HuH-7.5 (cell line): ENCODE measurements around the gene NID1.
A peak's percentile ranks its signal among the peaks of the same experiment; 100 is the strongest.
"Not testable (repeated sequence)": the region's sequence is repeated elsewhere in the genome, so short reads cannot be mapped to it uniquely, and the experiment has no call there.

Experiments used
- DNase-seq: peaks from one replicate; pipeline ENCODE4 v3.0.0; 2011; ENCODE audit warnings: low spot score

The NID1 gene

DNA sequence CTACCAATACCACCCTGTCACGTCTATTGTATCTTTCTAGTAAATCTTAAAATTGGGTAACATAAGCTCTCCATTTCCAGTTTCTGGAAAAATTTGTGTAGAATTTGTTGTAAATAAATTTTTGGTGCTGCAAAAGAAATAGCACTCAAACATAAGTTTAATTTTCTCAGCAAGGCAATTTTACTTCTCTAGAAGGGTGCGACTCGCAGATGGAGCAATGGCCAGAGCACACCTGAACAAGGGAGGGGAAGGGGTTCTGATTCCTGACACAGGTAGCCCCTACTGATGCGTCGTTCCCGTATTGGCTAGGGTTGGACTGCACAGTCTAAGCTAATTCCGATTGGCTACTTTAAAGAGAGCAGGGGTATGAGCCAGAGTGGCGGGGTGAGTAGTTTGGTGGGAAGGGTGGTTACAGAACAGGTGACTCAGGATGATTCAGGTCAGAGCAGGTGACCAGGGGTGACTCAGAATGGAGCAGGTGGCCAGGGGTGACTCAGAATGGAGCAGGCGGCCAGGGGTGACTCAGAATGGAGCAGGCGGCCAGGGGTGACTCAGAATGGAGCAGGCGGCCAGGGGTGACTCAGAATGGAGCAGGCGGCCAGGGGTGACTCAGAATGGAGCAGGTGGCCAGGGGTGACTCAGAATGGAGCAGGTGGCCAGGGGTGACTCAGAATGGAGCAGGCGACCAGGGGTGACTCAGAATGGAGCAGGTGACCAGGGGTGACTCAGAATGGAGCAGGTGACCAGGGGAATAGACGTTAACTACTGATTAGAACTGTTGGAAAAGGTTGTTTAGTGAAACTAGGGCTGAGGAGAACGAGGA lies 32.0 kb upstream of the NID1 start:
- DNase-seq = peak; percentile 38

DNA sequence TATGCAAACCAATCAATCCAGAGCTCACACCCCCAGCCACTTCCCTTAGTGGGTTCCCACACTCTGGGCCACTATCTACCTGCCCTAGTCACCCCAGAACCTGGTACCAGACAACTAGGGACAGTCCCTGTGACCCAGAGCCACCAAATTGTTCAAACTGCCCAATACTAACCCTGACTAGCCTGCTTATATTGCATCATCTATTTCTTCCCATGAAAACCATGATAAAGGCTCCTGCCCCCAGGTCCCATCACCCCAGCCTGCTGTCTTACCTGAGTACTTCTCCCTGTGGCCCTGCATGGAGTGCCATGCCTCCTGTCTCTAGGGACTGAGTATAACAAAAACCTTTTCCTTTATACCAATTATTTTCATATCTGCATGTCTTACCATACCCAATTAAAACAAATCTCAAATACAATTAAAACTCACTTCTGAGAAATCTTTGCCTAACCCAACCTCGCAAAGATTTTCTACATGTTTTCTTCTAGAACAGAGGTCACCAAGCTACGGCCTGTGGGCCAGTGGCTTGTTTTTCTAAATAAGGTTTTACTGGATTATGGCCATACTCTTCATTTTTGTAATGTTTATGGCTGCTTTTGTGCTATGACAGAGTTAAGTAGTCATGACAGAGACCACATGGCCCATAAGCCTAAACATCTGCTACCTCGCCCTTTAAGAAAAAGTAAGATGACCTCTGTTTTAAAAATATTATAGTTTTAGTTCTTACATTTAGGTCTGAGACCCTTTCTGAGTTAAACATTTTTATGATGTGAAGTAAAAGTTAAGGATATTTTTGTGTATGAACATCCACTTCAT lies 31.0 kb upstream of the NID1 start:
- DNase-seq = no peak

DNA sequence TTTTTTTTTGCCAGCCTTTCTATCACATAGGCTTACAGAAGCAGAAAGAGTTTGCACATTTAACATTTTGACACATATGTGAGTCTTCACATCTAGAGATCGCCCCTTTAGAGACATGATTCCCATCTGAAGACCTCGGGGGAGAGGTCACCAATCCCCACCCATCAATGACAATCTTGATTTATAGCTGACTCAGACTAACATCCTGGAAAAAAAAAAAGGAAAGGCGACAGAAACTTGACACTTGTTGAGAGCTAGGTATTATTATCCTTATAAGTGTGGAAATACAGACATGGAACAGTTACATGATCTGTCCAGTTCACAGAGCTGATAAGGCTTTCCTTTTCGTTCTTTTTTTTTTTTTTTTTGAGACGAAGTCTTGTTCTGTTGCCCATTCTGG lies 28.0 kb upstream of the NID1 start:
- no peak for DNase-seq

DNA sequence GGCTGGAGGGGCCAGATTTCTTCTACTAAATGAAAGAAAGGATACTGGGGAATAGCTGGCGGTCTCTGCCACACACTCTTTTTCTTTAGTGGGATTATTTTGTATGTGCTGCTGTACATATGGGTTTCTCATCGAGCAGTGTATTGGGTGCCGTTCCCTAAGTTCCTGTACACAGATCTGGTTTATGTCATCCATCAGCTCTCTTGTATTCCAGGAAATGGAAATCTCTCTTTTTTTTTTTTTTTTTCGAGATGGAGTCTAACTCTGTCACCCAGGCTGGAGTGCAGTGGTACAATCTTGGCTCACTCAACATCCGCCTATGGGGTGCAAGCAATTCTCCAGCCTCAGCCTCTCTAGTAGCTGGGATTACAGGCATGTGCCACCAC lies 27.0 kb upstream of the NID1 start:
- DNase-seq = no peak

DNA sequence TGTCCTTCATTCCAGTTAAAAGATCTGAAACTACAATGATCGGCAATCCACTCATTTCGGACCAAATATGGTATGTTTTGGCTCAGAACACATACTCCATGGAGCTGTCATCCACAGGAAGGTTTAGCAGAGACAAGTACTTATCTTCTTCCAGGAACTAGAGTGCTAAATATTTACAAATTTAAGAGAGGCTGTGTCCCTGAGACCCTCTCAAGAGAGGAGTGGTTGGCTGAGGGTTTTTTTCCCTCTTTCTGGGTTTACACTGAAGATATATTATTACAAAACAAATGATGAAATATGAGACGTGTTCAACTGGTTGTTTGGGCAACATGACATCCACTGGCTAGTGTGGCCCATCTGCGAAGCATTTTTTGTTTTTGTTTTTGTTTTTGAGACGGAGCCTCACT lies 25.9 kb upstream of the NID1 start:
- DNase-seq = no peak

DNA sequence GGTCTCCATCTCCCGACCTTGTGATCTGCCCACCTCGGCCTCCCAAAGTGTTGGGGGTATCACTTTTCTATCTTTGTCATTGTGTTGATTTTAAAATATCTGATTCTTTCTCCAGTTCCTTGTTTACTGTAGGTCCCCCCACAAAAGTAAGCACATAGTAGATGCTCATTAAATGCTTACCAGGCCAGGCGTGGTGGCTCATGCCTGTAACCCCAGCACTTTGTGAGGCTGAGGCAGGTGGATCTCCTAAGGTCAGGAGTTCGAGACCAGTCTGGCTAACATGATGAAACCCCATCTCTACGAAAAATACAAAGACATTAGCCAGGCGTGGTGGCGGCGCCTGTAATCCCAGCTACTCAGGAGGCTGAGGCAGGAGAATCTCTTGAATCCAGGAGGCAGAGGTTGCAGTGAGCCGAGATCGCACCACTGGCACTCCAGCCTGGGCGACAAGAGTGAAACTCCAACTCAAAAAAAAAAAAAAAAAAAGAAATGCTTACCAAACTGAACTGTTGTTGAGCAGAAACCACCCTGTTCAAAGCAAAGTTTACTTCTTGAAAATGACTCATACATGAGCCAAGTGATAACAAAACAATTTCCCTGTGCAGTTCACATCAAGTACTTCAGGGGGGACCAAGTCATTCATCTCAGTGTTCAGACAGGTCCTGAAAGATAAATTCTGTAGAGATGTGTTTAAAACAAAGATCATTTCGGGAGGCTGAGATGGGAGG lies 24.3 kb upstream of the NID1 start:
- DNase-seq = no peak

DNA sequence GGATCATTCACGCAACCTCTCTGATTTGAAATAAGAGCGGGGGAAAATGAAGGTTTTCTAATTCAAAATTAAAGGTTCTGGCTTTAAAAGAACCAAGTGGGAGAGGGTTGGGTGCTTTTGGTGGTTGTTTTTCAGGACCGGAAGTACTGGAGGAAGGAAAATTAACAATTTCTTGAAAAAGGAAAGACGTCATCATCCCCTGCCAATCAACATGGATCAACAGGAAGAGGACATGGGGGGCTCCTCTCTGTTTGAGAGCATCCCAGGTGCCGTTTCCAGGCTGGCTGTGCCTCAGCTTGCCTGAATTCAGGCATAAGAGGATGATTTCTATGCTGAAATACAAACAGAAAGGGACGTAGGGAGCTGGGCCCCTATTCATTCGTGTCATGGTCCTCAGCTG lies 21.6 kb upstream of the NID1 start:
- DNase-seq = no peak

DNA sequence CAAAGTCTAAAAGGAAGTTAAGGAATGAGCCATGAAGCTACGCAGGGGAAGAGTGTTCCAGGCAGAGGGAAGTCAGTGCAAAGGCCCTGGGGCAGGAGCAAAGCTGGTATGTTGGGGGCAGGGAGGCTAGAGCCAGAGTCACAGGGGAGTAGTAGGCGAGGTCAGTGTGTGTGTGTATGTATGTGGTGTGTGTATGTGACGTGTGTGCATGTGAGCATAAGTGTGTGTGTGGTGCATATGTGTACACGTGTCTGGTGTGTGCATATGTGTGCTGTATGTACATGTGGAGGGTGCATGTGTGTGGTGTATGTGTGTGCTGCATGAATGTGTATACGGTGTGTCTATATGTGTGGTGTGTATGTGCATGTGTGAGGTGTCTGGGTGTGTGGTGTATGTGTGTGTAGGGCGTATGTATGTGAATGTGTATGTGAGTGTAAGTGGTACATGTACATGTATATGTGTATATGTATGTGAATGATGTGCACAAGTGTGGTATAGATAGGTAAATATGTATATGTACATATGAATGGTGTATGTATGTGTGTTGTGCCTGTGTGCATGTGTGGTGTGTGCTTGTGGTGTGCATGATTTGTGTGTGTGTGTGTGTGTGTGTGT lies 20.8 kb upstream of the NID1 start:
- DNase-seq = no peak

DNA sequence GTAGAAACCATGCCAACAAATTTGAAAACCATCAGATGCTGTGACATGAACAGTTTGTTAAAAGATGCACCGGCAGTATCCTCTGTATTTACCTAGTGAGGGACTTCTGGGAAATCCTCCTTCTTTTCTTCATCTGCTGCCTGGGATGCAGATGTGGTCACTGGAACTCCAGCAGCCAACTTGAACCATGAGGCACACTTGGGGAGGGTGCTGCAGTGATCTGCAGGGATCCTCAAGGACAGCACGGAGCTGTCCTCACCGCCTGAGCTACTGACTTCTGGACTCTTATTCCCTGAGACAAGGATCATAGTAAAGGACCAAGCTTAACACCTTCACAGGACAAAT lies 19.5 kb upstream of the NID1 start:
- DNase-seq = no peak

DNA sequence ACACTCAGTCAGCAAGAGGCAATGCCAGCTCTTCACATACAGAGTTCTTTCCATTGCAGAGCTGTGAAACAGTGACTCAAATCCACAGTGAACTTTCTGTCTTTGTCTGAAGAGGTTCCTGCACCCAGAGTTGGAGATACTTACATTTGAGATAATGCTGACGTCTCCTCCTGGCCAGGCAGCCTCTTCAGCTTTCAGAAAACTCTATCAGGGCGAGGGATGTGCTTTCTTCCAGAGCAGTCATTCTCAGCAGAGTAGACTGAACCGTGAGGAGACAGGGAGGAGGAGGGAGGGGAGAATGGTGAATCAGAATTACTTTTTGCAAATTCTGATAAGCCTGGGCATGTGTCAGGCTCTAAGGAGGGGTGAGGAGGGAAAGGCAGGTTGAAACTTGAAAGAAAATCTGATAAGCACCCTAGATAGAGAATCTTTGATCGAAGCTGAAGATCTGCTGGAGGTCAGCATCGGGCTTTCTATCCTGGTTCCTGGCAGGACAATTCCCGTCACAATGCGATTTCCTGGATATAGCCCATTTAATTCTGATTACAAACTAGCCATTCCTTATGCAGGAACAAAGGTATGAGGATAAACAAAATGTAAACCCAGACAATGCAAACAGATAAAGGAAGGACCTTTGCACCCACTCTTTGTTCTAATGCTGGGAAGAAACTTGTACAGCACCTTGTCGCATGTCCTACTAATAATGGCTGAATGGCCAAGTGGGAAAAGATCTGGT lies 18.9 kb upstream of the NID1 start:
- DNase-seq = no peak

DNA sequence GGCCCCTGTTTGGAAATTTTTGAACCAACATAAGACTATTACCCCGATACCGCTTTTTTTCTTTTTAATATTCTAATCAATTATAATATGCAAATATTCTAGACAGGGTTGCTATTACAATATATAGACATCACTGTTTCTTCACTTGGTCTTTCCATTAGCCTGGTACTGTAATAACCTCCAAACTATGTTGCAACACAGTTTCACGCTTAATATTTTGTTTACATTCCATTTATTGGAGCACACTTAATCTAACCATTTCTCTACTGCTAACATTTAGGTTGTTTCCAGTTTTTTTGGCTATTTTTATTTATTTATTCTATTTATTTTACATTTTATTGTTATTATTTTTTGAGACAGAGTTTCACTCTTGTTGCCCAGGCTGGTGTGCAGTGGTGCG lies 17.6 kb upstream of the NID1 start:
- no peak for DNase-seq

DNA sequence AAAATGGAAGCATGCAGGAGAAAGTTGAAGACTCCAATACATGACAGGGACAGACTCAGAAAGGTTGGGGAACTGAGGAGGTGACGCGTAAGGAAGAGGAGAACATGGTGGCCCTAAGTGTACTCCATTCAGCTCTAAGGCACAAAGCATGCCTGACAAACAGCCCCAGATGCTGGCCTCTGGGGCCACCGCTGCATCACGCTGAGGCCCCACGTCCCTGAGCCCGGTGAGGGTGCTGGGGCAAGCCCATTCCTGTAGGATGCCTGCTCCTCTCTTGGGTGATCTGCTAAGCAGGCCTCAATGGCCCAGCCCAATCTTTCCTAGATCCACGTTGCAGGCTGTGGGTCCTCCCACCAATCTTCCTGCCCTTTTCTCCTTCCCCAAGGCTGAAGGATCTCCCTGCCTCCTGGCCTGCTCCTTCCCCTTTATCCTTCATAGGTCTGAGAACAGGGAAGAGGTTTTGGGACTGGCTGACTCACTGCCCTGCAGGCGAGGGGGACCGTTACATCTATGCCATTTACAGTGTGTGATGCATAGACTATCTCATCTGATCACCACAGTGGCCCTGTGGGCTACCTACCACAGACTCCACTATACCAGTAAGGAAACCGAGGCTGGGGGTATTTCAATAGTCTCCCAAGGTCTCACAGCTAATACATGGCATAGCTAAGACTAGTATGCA lies 16.8 kb upstream of the NID1 start:
- no peak for DNase-seq

DNA sequence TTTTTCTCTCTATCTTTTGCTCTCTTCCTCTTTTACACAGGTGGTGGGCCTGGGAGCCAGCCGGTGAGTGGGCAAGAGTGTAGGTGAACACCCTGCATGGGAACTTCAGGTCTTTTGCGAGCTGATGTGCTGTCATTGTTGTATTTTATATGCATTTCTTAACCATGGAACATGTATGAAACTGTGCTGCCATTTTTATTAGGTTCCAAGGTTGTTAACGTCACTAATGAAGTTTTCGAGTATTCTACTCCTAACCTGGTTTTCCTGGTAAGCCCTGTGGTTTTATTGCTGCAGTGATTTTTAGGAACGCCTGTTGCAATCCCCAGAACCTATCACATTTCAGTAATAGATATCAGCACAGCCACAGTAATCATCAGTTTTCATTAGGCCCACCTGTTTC lies 14.8 kb upstream of the NID1 start:
- no peak for DNase-seq

DNA sequence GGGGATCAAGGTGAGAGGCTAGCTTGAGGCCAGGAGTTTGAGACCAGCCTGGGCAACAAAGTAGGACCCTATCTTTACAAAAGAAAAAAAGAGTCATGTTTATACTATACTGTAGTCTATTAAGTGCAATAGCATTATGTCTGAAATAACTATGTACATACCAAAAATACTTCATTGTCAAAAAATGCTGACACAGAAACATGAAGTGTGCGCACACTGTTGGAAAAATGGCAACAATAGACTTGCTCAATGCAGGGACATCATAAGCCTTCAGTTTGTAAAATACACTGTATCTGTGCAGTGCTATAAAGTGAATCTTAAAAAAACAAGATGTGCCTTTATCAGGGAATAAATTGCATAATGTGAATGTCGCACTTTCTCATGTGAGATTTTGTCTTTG lies 14.1 kb upstream of the NID1 start:
- no peak for DNase-seq

DNA sequence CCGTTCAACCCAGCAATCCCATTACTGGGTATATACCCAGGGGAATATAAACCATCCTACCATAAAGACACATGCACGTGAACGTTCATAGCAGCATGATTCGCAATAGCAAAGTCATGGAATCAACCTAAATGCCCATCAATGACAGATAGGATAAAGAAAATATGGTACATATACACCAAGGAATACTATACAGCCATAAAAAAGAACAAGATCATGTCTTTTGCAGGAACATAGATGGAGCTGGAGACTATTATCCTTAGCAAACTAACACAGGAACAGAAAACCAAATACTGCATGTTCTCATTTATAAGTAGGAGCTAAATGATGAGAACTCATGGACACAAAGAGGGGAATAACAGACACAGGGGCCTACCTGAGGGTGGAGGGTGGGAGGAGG lies 13.2 kb upstream of the NID1 start:
- not testable (repeated sequence) for DNase-seq

DNA sequence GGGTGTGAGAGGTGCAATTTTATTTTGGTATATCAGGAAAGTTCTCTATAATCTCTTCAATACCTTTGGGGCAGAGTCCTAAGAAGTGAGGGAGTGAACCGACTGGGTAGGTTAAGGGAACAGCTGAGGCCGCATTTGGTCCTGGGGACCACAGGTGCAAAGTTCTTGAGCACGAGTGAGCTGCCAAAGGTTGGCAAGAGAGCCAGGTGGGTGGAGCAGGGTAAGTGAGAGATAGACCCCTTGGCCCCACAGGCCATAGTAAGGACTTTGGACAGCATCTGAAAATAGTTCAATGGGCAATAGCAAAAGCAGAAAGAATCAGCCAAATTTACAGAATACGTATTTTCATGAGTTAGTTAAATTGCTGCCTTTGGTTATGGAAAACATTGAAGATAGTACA lies 11.0 kb upstream of the NID1 start:
- no peak for DNase-seq

DNA sequence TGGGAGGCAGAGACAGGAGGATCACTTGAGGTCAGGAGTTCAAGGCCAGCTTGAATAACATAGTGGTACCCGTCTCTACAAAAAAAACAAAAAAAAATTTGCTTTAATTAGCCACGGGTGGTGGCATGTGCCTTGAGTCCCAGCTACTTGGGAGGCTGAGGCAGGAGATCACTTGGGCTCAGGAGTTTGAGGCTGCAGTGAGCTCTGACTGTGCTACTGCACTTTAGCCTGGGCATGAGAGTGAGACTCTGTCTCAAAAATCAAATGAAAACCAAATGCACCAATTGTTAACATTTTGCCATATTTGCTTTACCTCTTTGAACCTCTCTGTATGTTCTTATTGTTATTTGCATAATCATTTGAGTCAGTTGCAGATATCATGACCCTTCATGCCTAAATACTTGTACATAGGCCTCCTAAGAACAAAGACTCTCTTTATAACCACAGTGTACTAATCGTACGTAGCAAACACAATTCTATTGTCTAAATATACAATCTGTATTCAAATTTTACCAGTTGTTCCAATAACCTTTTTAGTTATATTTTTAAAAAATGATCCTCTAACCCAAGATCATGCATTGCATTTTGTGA lies 8.5 kb upstream of the NID1 start:
- no peak for DNase-seq

DNA sequence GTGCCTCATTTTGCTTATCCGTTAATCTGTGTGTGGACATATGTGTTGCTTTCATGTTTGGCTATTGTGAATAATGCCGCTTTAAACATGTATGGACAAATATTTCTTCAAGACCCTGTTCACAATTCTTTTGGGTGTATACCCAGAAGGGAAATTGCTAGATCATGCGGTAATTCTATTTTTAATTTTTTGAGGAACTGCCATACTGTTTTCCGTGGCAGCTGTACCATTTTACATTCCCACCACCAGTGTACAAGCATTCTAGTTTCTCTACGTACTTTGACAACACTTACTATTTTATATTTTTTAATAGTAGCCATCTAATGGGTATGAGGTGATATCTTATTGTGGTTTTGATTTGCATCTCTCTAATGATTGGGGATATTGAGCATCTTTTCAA lies 7.1 kb upstream of the NID1 start:
- no peak for DNase-seq

DNA sequence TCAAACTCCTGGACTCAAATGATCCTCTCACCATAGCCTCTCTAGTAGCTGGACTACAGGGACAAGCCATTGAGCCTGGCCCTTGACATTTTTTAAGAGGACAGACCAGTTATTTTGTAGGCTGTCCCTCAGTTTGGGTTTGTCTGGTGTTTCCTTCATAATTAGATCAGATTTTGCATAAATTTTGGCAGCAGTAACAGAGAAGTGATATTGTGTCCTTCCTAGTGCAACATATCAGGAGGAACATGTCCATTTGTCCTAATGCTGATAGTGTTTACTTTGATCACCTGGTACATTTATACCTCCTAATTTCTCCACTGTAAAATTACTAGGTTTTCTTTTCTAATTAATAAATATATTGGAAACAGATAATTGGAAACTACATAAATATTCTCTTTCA lies 5.9 kb upstream of the NID1 start:
- DNase-seq = no peak

DNA sequence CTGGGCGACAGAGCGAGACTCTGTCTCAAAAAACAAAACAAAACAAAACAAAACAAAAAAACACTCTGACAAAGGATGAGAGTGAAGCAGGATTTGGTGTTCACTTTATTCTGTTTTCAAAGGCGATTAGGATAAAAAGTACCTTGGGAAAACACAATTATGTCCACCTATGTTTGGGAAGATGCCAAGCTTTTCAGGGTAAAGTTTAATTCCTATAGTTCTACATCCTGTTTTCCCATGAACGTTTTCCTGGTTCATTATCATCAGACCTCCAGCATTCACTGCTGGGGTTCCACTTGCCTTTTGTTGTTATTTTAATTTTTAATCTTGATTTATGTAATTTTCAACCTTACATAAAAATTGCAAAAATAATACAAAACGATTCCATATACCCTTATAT lies 4.9 kb upstream of the NID1 start:
- no peak for DNase-seq

DNA sequence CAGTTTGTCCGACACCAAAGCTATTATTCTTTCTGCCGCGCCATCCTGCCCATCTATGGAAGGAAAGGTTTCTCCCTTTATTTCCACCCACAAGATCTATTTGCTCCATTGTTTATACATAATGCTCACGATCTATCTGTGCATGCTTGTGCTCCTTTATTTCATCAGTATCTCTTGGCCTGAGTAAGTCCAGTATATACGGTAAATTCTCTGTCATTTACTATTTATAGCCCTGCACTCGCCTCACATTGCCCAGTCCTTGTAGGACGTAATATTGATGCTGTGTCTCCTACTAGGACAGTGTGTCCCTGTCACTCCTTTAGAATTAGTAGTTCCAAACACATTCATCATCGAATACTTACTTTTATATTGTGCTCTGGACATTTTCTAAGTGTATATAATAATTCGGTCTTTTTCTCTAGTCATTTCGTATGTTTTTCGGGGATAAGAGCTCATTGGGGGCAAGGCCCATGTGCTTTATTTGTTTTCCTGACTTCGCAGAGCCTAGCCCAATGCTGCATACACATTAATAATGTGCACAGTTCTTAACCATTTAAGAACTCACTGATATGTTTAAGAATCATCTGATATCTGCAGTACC lies 3.1 kb upstream of the NID1 start:
- DNase-seq = no peak
